ENCODE measurements around the gene FAM117B. TPM values are rescaled to one million over a fixed set of nuclear protein-coding genes. Genes with fewer than 3 reads are reported as not detected.

FAM117B gene
- total RNA-seq, 4 donors from 2014 or later, result 6.7 to 15.6 (median 9.4) TPM

- no peaks in the 10 kb centered on the region for H3K4me1 ChIP-seq
- WGBS, 2 donors, result 88 to 98% methylated on average over 8 to 9 of the region's 12 CpGs
- no peaks in the 10 kb centered on the region for H3K36me3 ChIP-seq
- TF ChIP-seq POLR2A (IDR thresholded peaks at IDR 0.05), result no peak
- TF ChIP-seq CTCF (IDR thresholded peaks at IDR 0.05), result no peak
- no peak for DNase-seq
- H3K9me3 ChIP-seq, result peaks cover 0 to 12% (median 0%) of the 10 kb centered on the region in 3 donors
- intact Hi-C loops (cut with DNase I), result no loop called here
- no peak overlapping the region for H3K4me3 ChIP-seq
- H3K27ac ChIP-seq, result no peak overlapping the region
- H3K27me3 ChIP-seq, result no peaks in the 10 kb centered on the region
These were observed 47.5 kb downstream of the FAM117B start for GRCh38 chr2:202682274-202682673.

DNA sequence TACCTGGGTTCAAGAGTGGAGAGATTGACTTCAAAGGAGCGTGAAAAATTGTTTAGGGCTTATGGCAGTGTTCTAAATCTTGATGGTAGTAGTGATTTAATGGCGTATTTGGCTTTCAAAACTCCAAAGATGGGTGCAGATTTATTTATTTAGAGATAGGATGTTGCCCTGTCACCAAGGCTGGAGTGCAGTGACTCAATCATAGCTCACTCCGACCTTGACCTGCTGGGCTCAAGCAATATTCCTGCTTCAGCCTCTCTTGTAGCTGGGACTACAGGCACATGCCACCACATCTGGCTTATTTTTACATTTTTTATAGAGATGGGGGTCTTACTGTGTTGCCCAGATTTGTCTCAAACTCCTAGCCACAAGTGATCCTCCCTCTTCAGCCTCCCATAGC, 52.5 kb downstream of the FAM117B start:
- no peaks in the 10 kb centered on the region for H3K27me3 ChIP-seq
- 89 to 96% methylated on average over 3 of the region's 3 CpGs for WGBS, 2 donors
- H3K4me1 ChIP-seq, result peaks cover 0 to 33% (median 18%) of the 10 kb centered on the region in 3 donors
- TF ChIP-seq POLR2A (IDR thresholded peaks at IDR 0.05) (no peak), CTCF (IDR thresholded peaks at IDR 0.05) (no peak)
- no peak overlapping the region for H3K4me3 ChIP-seq
- DNase-seq, result no peak
- H3K27ac ChIP-seq, result no peak overlapping the region
- intact Hi-C loops (cut with DNase I), result no loop called here
- H3K36me3 ChIP-seq, result no peaks in the 10 kb centered on the region
- no peaks in the 10 kb centered on the region for H3K9me3 ChIP-seq

GRCh38 chr2:202689459-202689858, 54.7 kb downstream of the FAM117B start:
- Histone ChIP-seq H3K4me1 (peaks cover 0 to 40% (median 26%) of the 10 kb centered on the region in 3 donors), H3K36me3 (no peaks in the 10 kb centered on the region), H3K9me3 (no peaks in the 10 kb centered on the region), H3K27ac (peak overlapping the region; percentile 15 to 83 (median 76)), H3K4me3 (no peak overlapping the region), H3K27me3 (no peaks in the 10 kb centered on the region)
- DNase-seq, result no peak
- TF ChIP-seq POLR2A (IDR thresholded peaks at IDR 0.05) (no peak), CTCF (IDR thresholded peaks at IDR 0.05) (no peak)
- intact Hi-C loops (cut with DNase I), result no loop called here
- 64 to 75% methylated on average over 2 of the region's 2 CpGs for whole genome bisulfite sequencing, 2 donors

GRCh38 chr2:202689898-202690297, 55.1 kb downstream of the FAM117B start:
- WGBS, 2 donors, result 46 to 64% methylated on average over 2 of the region's 2 CpGs
- H3K9me3 ChIP-seq, result no peaks in the 10 kb centered on the region
- H3K4me3 ChIP-seq, result no peak overlapping the region
- H3K36me3 ChIP-seq, result no peaks in the 10 kb centered on the region
- no peaks in the 10 kb centered on the region for H3K27me3 ChIP-seq
- H3K27ac ChIP-seq, result peak overlapping the region; percentile 15 to 83 (median 76)
- TF ChIP-seq CTCF (IDR thresholded peaks at IDR 0.05), result no peak
- TF ChIP-seq POLR2A (IDR thresholded peaks at IDR 0.05), result no peak
- peaks cover 0 to 40% (median 26%) of the 10 kb centered on the region in 3 donors for H3K4me1 ChIP-seq
- DNase-seq, result no peak
- intact Hi-C loops (cut with DNase I), result no loop called here

DNA sequence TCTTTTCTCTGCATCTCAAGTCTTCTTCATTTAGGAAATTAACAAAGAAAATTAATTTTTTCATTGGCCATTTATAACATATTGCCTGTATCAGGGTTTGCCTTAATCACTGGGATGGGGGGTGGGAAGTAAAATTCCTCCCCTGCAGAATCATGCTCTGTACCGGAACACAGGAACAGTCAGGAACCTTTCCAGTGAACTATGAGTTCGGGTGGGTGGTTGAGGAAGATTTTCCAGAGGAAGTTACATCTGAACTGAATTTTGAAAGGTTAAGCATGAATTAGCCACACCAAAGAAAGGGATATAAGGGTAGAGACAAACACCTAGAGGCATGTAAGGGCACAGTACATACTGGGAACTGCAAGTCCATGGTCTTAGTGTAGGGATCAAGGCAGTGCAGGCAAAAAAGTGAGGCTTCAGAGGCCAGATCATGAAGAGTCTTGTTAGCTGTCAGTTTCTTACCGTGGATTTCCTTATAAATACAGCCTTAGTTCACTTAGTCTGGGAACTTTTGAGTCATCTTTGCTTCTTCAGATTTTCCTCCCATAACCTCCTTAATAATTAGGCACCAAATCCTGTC, 55.6 kb downstream of the FAM117B start:
- H3K27ac ChIP-seq, result peak overlapping the region; percentile 65 to 83 (median 76)

More for the DNA sequence above, 55.6 kb downstream of the FAM117B start:
- no peak for DNase-seq
- Histone ChIP-seq H3K36me3 (no peaks in the 10 kb centered on the region), H3K9me3 (no peaks in the 10 kb centered on the region), H3K27me3 (no peaks in the 10 kb centered on the region), H3K4me1 (peaks cover 0 to 40% (median 26%) of the 10 kb centered on the region in 3 donors), H3K4me3 (no peak overlapping the region)
- WGBS, 2 donors, result 22 to 29% methylated on average over 3 of the region's 3 CpGs
- intact Hi-C loops (cut with DNase I), result no loop called here
- TF ChIP-seq CTCF (IDR thresholded peaks at IDR 0.05) (peak in 2 of 6 experiments; percentile 8 to 19), POLR2A (IDR thresholded peaks at IDR 0.05) (no peak)

Measured in esophagus squamous epithelium (tissue), 5 donors.